ENCODE measurements around the gene KHDC3L.
A peak's percentile ranks its signal among the peaks of the same experiment; 100 is the strongest.
"Not testable (repeated sequence)": the region's sequence is repeated elsewhere in the genome, so short reads cannot be mapped to it uniquely, and the experiment has no call there.

The KHDC3L gene

GRCh38 chr6:73371984-73372383 lies 9.5 kb downstream of the KHDC3L start:
- no peak for DNase-seq

- DNase-seq: no peak
Observed at GRCh38 chr6:73372516-73372915, 10.1 kb downstream of the KHDC3L start.

- DNase-seq: no peak
Observed at GRCh38 chr6:73375216-73375615, 12.8 kb downstream of the KHDC3L start.

- no peak for DNase-seq
Observed at GRCh38 chr6:73377225-73377624, 14.8 kb downstream of the KHDC3L start.

GRCh38 chr6:73381531-73381930 lies 19.1 kb downstream of the KHDC3L start:
- not testable (repeated sequence) for DNase-seq

GRCh38 chr6:73382462-73383113 lies 20.1 kb downstream of the KHDC3L start:
- no peak for DNase-seq

GRCh38 chr6:73388433-73388799 lies 26.0 kb downstream of the KHDC3L start:
- DNase-seq: no peak

- DNase-seq: peak; percentile 50
Observed at GRCh38 chr6:73388800-73389512, 26.5 kb downstream of the KHDC3L start.

- no peak for DNase-seq
Observed at GRCh38 chr6:73389854-73390253, 27.4 kb downstream of the KHDC3L start.

GRCh38 chr6:73391675-73392074 lies 29.2 kb downstream of the KHDC3L start:
- no peak for DNase-seq

GRCh38 chr6:73392188-73392587 lies 29.7 kb downstream of the KHDC3L start:
- DNase-seq: not testable (repeated sequence)

GRCh38 chr6:73393278-73393677 lies 30.8 kb downstream of the KHDC3L start:
- DNase-seq: no peak

- no peak for DNase-seq
Observed at GRCh38 chr6:73394577-73395354, 32.3 kb downstream of the KHDC3L start, which contains the start of gene DDX43. DDX43 (plus strand) TSS chr6:73394828; CDS start chr6:73394906, 78 bp downstream.

GRCh38 chr6:73395875-73396274 lies 33.4 kb downstream of the KHDC3L start:
- DNase-seq: no peak

GRCh38 chr6:73400656-73401055 lies 38.2 kb downstream of the KHDC3L start:
- no peak for DNase-seq

- DNase-seq: no peak
Observed at GRCh38 chr6:73409395-73409794, 46.9 kb downstream of the KHDC3L start.

- DNase-seq: no peak
Observed at GRCh38 chr6:73413102-73413501, 50.6 kb downstream of the KHDC3L start.
